Panc1 (cell line): ENCODE measurements around the gene CREBBP.

Experiments
- CTCF ChIP-seq: fragments of 450-650 bp; IDR thresholded peaks from 2 replicates; pipeline ENCODE4 v1.5.1; 2017; ENCODE audit warnings: mild to moderate bottlenecking
- REST ChIP-seq, 2 experiments: IDR thresholded peaks; 2 replicates each; pipeline ENCODE4 v1.6.1; 2011 to 2012; ENCODE audit warnings: low read depth in 2 of 2, control low read depth in 1 of 2, low read length in 1 of 2, mild to moderate bottlenecking in 1 of 2, moderate library complexity in 1 of 2; ENCODE audit not compliant: insufficient read depth in 1 of 2
- SIN3A ChIP-seq: IDR thresholded peaks from 2 replicates; pipeline ENCODE4 v1.6.1; 2012; ENCODE audit warnings: low read depth, mild to moderate bottlenecking, low read length, moderate library complexity, borderline replicate concordance; ENCODE audit not compliant: insufficient read depth
- TCF7L2 ChIP-seq: IDR thresholded peaks from 2 replicates; pipeline ENCODE4 v1.6.1; 2011; ENCODE audit warnings: mild to moderate bottlenecking, low read depth, low read length, inconsistent platforms

- TF ChIP-seq CTCF (no peak), REST (IDR thresholded peaks at IDR 0.05; ENCODE audit: insufficient read depth in 1 of 2, low read depth in 2 of 2, low read length in 1 of 2) (no peak), SIN3A (no peak), TCF7L2 (no peak)
Measured at GRCh38 chr16:3922241-3922640, 41.7 kb upstream of the CREBBP start.
